Upper lobe of right lung (tissue), 1 donor: ENCODE results near the gene TRIM15. TPM values are rescaled to one million over a fixed set of nuclear protein-coding genes. Genes with fewer than 3 reads are reported as not detected.
A peak's percentile ranks its signal among the peaks of the same experiment; 100 is the strongest.

Experiments
- ATAC-seq: fragments of 200-7000 bp; cut with Tn5 transposase; one replicate; pipeline ENCODE4 v1.9.1; 2020; ENCODE audit warnings: mild to moderate bottlenecking, moderate library complexity
- DNase-seq: peaks from one replicate; pipeline ENCODE4 v3.0.0-alpha.2; 2020
- H3K27ac ChIP-seq: fragments of 200-600 bp; one replicate; pipeline ENCODE4 v1.8.0; 2022
- H3K27me3 ChIP-seq: fragments of 200-600 bp; one replicate; pipeline ENCODE4 v1.8.0; 2022; ENCODE audit warnings: mild to moderate bottlenecking
- H3K36me3 ChIP-seq: fragments of 200-600 bp; one replicate; pipeline ENCODE4 v1.8.0; 2022
- H3K4me1 ChIP-seq: fragments of 200-600 bp; one replicate; pipeline ENCODE4 v1.8.0; 2022
- H3K4me3 ChIP-seq: fragments of 200-600 bp; one replicate; pipeline ENCODE4 v1.8.0; 2022; ENCODE audit warnings: mild to moderate bottlenecking
- H3K9me3 ChIP-seq: fragments of 200-600 bp; one replicate; pipeline ENCODE4 v1.8.0; 2022
- intact Hi-C: fragments of 100-400 bp; cut with DNase I; formaldehyde crosslinking; loops from one replicate; pipeline ENCODE4 v1.11.0; 2022
- total RNA-seq: library from RNA; stranded (reverse); fragmentation: NEBNext Ultra II Directional; extraction: Animal tissue kit (Norgen Biotek cat#: 25700); gene quantifications from one replicate; pipeline ENCODE4 v1.2.1, GENCODE V29; 2021
- TF ChIP-seq, protein P1 (sequence below): fragments of 200-600 bp; IDR thresholded peaks from one replicate; pipeline ENCODE4 v1.8.0; 2022; ENCODE audit warnings: antibody characterized with exemption
- donor health status: DM: no; HTN: yes; CAD: no; lungs with severe emphysema.

The TRIM15 gene
- total RNA-seq, 1 donor from 2014 or later, result not detected

DNA sequence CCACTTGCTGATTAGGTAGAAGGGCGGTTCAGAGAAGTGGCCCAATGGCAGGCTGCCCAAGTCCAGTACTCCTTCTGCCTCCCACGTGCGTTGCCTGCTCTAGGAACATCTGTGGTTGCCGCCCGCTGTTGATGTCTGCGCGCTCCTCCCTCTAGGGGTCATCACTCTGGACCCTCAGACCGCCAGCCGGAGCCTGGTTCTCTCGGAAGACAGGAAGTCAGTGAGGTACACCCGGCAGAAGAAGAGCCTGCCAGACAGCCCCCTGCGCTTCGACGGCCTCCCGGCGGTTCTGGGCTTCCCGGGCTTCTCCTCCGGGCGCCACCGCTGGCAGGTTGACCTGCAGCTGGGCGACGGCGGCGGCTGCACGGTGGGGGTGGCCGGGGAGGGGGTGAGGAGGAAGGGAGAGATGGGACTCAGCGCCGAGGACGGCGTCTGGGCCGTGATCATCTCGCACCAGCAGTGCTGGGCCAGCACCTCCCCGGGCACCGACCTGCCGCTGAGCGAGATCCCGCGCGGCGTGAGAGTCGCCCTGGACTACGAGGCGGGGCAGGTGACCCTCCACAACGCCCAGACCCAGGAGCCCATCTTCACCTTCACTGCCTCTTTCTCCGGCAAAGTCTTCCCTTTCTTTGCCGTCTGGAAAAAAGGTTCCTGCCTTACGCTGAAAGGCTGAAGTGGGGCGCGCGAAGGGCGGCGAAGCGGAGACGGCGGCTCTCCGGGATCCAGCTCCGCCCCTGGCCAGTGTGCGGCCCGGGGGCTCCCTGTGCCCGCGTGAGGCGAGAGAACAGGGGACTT, 8.5 kb downstream of the TRIM15 start:
- no peak overlapping the region for H3K4me3 ChIP-seq
- peak; percentile 68 for ATAC-seq
- intact Hi-C loops, result no loop called here

GRCh38 chr6:30172681-30173080, 9.3 kb downstream of the TRIM15 start:
- peaks cover 56% of the 10 kb centered on the region for H3K27me3 ChIP-seq
- no peak overlapping the region for H3K4me3 ChIP-seq
- intact Hi-C loops, result no loop called here
- no peak overlapping the region for H3K27ac ChIP-seq
- H3K4me1 ChIP-seq, result peaks cover 10% of the 10 kb centered on the region
- no peaks in the 10 kb centered on the region for H3K36me3 ChIP-seq
- TF ChIP-seq, protein P1, sequence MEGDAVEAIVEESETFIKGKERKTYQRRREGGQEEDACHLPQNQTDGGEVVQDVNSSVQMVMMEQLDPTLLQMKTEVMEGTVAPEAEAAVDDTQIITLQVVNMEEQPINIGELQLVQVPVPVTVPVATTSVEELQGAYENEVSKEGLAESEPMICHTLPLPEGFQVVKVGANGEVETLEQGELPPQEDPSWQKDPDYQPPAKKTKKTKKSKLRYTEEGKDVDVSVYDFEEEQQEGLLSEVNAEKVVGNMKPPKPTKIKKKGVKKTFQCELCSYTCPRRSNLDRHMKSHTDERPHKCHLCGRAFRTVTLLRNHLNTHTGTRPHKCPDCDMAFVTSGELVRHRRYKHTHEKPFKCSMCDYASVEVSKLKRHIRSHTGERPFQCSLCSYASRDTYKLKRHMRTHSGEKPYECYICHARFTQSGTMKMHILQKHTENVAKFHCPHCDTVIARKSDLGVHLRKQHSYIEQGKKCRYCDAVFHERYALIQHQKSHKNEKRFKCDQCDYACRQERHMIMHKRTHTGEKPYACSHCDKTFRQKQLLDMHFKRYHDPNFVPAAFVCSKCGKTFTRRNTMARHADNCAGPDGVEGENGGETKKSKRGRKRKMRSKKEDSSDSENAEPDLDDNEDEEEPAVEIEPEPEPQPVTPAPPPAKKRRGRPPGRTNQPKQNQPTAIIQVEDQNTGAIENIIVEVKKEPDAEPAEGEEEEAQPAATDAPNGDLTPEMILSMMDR, result no peak
- H3K9me3 ChIP-seq, result no peaks in the 10 kb centered on the region
- DNase-seq (no peak), ATAC-seq (no peak)

More for the DNA sequence above, 8.5 kb downstream of the TRIM15 start:
- Histone ChIP-seq H3K9me3 (no peaks in the 10 kb centered on the region), H3K4me1 (peaks cover 10% of the 10 kb centered on the region), H3K36me3 (no peaks in the 10 kb centered on the region), H3K27me3 (peaks cover 59% of the 10 kb centered on the region), H3K27ac (no peak overlapping the region)
- TF ChIP-seq, protein P1, result no peak
- peak; percentile 81 for DNase-seq

DNA sequence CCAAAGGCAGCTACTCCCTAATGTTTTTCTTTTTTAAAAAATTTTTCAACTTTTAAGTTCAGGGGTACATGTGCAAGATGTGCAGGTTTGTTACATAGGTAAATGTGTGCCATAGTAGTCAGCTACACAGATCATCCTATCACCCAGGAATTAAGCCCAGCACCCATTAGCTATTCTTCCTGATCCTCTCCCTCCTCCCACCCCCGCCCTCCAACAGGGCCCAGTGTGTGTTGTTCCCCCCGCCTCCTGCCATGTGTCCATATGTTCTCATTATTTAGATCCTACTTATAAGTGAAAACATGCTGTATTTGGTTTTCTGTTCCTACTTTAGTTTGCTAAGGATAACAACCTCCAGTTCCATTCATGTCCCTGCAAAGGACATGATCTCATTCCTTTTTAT, 12.4 kb downstream of the TRIM15 start:
- TF ChIP-seq, protein P1, result no peak
- H3K36me3 ChIP-seq, result no peaks in the 10 kb centered on the region

GRCh38 chr6:30178837-30179236, 15.5 kb downstream of the TRIM15 start:
- Histone ChIP-seq H3K9me3 (no peaks in the 10 kb centered on the region), H3K4me3 (no peak overlapping the region), H3K36me3 (no peaks in the 10 kb centered on the region), H3K4me1 (no peaks in the 10 kb centered on the region), H3K27ac (no peak overlapping the region), H3K27me3 (peaks cover 26% of the 10 kb centered on the region)
- intact Hi-C loops, result no loop called here
- ATAC-seq (no peak), DNase-seq (no peak)
- TF ChIP-seq, protein P1, result no peak

More for the DNA sequence above, 12.4 kb downstream of the TRIM15 start:
- Histone ChIP-seq H3K4me3 (no peak overlapping the region), H3K9me3 (no peaks in the 10 kb centered on the region), H3K27me3 (peaks cover 57% of the 10 kb centered on the region), H3K27ac (no peak overlapping the region), H3K4me1 (peaks cover 10% of the 10 kb centered on the region)
- ATAC-seq, result no peak
- no peak for DNase-seq
- intact Hi-C loops, result no loop called here

GRCh38 chr6:30180145-30180544, 16.8 kb downstream of the TRIM15 start:
- ATAC-seq (no peak), DNase-seq (no peak)
- Histone ChIP-seq H3K4me3 (no peak overlapping the region), H3K36me3 (peaks cover 7% of the 10 kb centered on the region), H3K27me3 (peaks cover 16% of the 10 kb centered on the region), H3K4me1 (no peaks in the 10 kb centered on the region), H3K9me3 (no peaks in the 10 kb centered on the region), H3K27ac (no peak overlapping the region)
- TF ChIP-seq, protein P1, result no peak
- intact Hi-C loops, result no loop called here
